Urinary bladder (tissue), 4 donors: ENCODE results near the gene NAXD. TPM values are rescaled to one million over a fixed set of nuclear protein-coding genes. Genes with fewer than 3 reads are reported as not detected.
"Not testable (repeated sequence)": the region's sequence is repeated elsewhere in the genome, so short reads cannot be mapped to it uniquely, and the experiment has no call there.

Source experiments
- DNase-seq: peaks from one replicate; pipeline ENCODE4 v3.0.0-alpha.2; 2015; ENCODE audit errors: extremely low spot score
- H3K27ac ChIP-seq: one replicate; pipeline ENCODE4 v1.5.1; 2013; ENCODE audit warnings: low read depth, mild to moderate bottlenecking, moderate library complexity
- H3K36me3 ChIP-seq: one replicate; pipeline ENCODE4 v1.6.1; 2013; ENCODE audit warnings: mild to moderate bottlenecking, moderate library complexity; ENCODE audit not compliant: insufficient read depth
- H3K4me1 ChIP-seq: one replicate; pipeline ENCODE4 v1.6.1; 2013; ENCODE audit warnings: mild to moderate bottlenecking, moderate library complexity; ENCODE audit not compliant: insufficient read depth
- H3K4me3 ChIP-seq: one replicate; pipeline ENCODE4 v1.5.1; 2013; ENCODE audit warnings: low read depth, low read length
- WGBS: extraction: QIAGEN DNeasy Blood & Tissue Kit; methylation state at CpG from one replicate; pipeline ENCODE4 v1.1.7; 2013; 5-methylcytosine and 5-hydroxymethylcytosine counted together
- polyA plus RNA-seq: library from polyadenylated mRNA; stranded (reverse); fragments of 200-250 nt; gene quantifications from one replicate; pipeline ENCODE4 v1.2.3, GENCODE V29; 2013
- total RNA-seq: library from RNA; depleted of rRNA; stranded (reverse); fragments of >200 nt; gene quantifications from one replicate; pipeline ENCODE4 v1.2.3, GENCODE V29; 2014
- donor health status: healthy with polysubstance abuse.
- donor health status: healthy.

NAXD gene
- total and polyA plus RNA-seq, 2 donors: 19.9 to 40.2 TPM

DNA sequence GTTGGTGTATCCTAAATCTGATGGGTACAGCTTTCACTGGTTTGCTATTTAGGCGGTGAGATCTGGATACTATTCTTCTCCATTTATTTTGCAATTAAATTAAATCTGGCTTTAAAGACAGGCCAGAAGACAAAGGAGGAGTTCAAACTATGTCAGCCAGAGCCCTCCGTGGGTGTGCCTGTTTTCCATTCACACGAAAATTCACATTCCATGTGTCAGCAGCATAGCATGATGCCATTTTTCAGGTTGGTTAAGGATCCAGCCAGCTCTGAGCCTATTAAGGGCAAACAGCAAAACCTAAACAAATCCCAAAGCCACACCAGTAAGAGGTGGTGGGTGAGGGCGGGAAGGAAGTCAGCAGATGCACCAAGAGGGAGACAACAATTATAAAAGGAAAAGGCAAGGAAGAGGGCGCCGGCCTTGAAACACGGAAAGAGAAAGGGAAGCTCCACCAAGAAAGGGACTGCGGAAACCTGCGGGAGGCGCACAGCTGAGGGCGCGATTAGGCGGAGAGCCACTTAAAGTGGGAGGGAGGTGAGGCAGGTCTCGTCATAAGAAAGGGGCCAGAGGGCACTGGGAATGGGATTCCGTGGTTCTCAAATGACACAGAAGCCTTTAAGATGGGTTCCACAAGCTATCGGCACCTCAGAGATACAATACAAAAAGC, 47.6 kb downstream of the NAXD start:
- 97% methylated on average over 16 of the region's 16 CpGs for WGBS
- Histone ChIP-seq H3K36me3 (no peaks in the 10 kb centered on the region), H3K27ac (no peak overlapping the region)

DNA sequence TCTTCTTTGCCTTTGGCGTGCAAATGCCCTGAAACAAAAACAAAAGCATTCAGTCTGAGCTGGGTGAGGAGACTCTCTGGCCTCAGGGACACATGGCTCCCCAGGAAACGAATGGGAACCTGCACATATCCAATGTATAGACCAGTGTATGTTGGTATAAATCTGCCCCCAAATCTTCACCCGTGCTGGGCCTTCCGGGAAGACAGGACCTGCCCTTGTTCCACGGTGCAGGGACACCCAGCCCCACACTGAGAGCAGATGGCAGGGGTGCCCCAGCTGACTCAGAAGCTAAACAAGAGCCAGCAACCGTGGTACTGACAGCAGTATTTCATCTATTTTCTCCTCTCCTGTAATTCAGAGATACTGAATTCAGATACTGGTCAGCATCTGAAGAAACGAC, 48.1 kb downstream of the NAXD start:
- no peaks in the 10 kb centered on the region for H3K4me1 ChIP-seq
- H3K36me3 ChIP-seq: no peaks in the 10 kb centered on the region
- no peak for DNase-seq
- no peak overlapping the region for H3K4me3 ChIP-seq
- H3K27ac ChIP-seq: no peak overlapping the region
- WGBS: 79% methylated on average over 7 of the region's 7 CpGs

More for the DNA sequence above, 47.6 kb downstream of the NAXD start:
- no peak overlapping the region for H3K4me3 ChIP-seq
- no peaks in the 10 kb centered on the region for H3K4me1 ChIP-seq
- no peak for DNase-seq

DNA sequence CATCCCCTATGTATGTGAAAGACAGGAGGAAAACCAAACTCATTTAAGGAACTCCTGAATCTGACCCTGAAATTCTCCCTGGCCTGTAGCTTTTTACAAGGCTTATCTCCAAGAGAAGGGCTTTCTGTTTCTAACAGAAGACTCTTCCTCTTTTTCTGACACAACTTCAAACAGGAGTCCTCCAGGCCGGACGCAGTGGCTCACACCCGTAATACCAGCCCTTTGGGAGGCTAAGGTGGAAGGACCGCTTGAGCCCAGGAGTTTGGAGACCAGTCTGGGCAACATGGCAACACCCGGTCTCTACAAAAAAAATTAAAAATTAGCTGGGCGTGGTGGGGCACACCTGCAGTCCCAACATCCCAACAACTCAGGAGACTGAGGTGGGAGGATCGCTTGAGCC, 48.7 kb downstream of the NAXD start:
- 96% methylated on average over 7 of the region's 7 CpGs for WGBS
- Histone ChIP-seq H3K4me1 (no peaks in the 10 kb centered on the region), H3K4me3 (no peak overlapping the region), H3K27ac (no peak overlapping the region), H3K36me3 (no peaks in the 10 kb centered on the region)
- no peak for DNase-seq

DNA sequence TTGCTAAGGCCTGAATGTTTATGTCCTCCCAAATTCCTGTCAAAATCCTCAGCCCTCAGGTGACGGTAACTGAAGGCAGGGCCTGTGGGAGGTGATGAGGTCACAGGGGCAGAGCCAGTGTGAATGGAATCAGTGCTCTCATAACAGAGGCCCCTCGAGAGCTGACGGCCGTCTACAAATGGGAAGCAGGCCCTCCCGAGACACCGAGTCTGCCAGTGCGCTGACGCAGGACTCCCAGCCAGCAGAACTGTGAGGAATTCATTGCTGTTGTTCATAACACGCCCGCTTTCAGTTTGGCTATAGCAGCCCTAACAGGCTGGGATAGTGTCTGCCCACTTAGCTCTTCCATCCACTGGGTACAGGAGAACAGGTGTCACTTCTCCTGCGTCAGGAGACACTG, 49.3 kb downstream of the NAXD start:
- no peak overlapping the region for H3K27ac ChIP-seq
- DNase-seq: no peak
- no peaks in the 10 kb centered on the region for H3K36me3 ChIP-seq
- 90% methylated on average over 11 of the region's 11 CpGs for WGBS
- H3K4me3 ChIP-seq: no peak overlapping the region
- no peaks in the 10 kb centered on the region for H3K4me1 ChIP-seq

GRCh38 chr13:110665491-110666254, 50.3 kb downstream of the NAXD start:
- H3K27ac ChIP-seq: no peak overlapping the region
- no peak overlapping the region for H3K4me3 ChIP-seq
- no peaks in the 10 kb centered on the region for H3K36me3 ChIP-seq
- no peaks in the 10 kb centered on the region for H3K4me1 ChIP-seq
- 88% methylated on average over 23 of the region's 23 CpGs for WGBS
- DNase-seq: no peak

- DNase-seq: no peak
- 93% methylated on average over 8 of the region's 8 CpGs for WGBS
- Histone ChIP-seq H3K36me3 (no peaks in the 10 kb centered on the region), H3K4me1 (no peaks in the 10 kb centered on the region), H3K27ac (no peak overlapping the region), H3K4me3 (no peak overlapping the region)
These were observed 50.8 kb downstream of the NAXD start for GRCh38 chr13:110666255-110666533.

DNA sequence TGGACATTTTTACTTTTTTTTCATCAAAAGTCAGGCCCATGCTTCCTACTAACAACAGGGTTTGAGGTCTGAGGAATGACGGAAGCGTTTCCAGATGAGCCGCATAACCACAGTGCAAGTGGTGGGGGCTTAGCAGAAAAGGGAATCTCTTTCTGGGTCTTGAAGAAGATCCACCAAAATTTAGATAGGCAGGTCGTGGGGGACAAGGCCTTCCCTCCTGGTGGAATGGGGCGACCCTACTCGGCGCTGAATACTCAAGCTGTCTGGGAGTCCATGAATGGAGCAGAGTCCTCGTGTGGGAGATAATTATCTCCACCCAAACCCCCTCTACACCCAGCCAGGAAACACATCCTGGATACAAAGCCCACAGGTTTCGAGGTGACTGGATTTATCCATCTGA, 53.7 kb downstream of the NAXD start:
- Histone ChIP-seq H3K36me3 (no peaks in the 10 kb centered on the region), H3K4me1 (no peaks in the 10 kb centered on the region), H3K4me3 (no peak overlapping the region), H3K27ac (no peak overlapping the region)
- 90% methylated on average over 9 of the region's 9 CpGs for WGBS
- DNase-seq: no peak

DNA sequence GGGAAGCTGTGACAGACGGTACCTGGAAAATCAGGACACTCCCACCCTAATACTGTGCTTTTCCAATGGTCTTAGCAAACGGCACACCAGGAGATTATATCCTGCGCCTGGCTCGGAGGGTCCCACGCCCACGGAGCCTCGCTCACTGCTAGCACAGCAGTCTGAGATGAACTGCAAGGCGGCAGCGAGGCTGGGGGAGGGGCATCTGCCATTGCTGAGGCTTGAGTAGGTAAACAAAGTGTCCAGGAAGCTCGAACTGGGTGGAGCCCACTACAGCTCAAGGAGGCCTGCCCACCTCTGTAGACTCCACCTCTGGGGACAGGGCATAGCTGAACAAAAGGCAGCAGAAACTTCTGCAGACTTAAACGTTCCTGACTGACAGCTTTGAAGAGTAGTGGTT, 54.5 kb downstream of the NAXD start:
- not testable (repeated sequence) for DNase-seq, H3K36me3 ChIP-seq, H3K4me1 ChIP-seq, H3K4me3 ChIP-seq, H3K27ac ChIP-seq
- WGBS: 96% methylated on average over 11 of the region's 11 CpGs

- Histone ChIP-seq H3K27ac (no peak overlapping the region), H3K4me1 (no peaks in the 10 kb centered on the region), H3K4me3 (no peak overlapping the region), H3K36me3 (peaks cover 2% of the 10 kb centered on the region)
- DNase-seq: no peak
- 93% methylated on average over 28 of the region's 28 CpGs for WGBS
These were observed 61.5 kb downstream of the NAXD start for GRCh38 chr13:110676595-110677587.

GRCh38 chr13:110677731-110678545, 62.6 kb downstream of the NAXD start:
- DNase-seq: no peak
- 93% methylated on average over 28 of the region's 28 CpGs for WGBS
- no peak overlapping the region for H3K27ac ChIP-seq
- H3K4me3 ChIP-seq: no peak overlapping the region
- H3K36me3 ChIP-seq: peaks cover 4% of the 10 kb centered on the region
- H3K4me1 ChIP-seq: no peaks in the 10 kb centered on the region

DNA sequence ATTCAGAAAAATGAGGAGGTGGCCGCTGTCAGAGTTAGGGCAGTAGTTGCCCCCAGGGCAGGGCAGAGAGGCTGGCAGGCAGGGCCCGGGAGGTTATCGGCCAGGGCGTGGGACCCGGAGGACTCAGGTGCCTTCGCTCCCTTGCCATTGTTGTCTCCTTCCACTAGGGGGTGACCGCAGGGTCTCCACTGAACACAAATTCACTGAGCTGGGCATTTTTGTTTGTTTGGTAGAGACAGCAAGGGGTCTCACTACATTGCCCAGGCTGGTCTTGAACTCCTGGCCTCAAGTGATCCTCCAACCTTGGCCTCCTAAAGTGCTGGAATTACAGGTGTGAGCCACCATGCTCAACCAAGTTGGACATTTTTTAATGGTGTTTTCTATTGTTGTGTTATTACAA, 65.5 kb downstream of the NAXD start:
- WGBS: 93% methylated on average over 7 of the region's 7 CpGs
- DNase-seq: no peak
- Histone ChIP-seq H3K4me1 (no peaks in the 10 kb centered on the region), H3K36me3 (peaks cover 2% of the 10 kb centered on the region), H3K4me3 (no peak overlapping the region), H3K27ac (no peak overlapping the region)

DNA sequence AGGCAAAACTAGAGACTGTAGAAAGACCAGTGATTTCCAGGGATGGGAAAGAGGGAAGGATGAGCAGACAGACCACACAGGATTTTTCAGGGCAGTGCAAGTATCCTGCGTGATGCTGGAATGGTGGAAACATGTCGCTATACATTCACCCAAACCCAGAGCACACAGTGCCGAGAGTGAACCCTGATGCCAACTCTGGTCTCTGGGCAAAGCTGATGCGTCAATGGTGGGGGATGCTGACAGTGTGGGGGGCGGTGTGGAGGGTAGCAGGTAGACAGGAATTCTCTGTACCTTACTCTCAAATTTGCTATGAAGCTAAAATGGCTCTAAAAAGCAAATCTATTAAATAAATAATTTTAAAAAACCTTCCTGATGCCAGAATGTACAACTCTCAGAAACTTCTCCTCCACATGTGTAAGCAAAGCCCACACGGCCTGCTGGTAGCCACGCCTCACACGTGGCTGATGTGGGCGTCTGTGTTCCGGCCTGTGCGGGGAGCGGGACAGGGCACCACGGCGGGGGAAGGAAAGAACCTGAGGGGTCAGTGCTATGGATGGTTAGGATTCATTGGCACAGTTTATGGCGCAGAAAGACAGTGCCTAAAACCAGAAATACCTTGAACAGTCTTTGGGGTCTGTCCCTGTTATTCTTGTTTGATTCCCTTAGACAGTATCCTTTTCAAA, 66.7 kb downstream of the NAXD start:
- no peak for DNase-seq
- 89% methylated on average over 15 of the region's 15 CpGs for WGBS

GRCh38 chr13:110682746-110683145, 67.4 kb downstream of the NAXD start:
- Histone ChIP-seq H3K27ac (no peak overlapping the region), H3K4me1 (no peaks in the 10 kb centered on the region), H3K4me3 (no peak overlapping the region), H3K36me3 (peaks cover 2% of the 10 kb centered on the region)
- DNase-seq: no peak
- WGBS: 92% methylated on average over 12 of the region's 12 CpGs

More for the DNA sequence above, 66.7 kb downstream of the NAXD start:
- Histone ChIP-seq H3K4me1 (no peaks in the 10 kb centered on the region), H3K36me3 (peaks cover 2% of the 10 kb centered on the region), H3K27ac (no peak overlapping the region), H3K4me3 (no peak overlapping the region)
